Spleen (tissue), 7 donors: ENCODE results near the gene ZNF891.

Experiments
- POLR2A ChIP-seq, 3 donors: fragments of 450-650 bp; IDR thresholded peaks; one replicate each; pipeline ENCODE4 v1.5.1; 2017; ENCODE audit warnings: antibody characterized with exemption in 3 of 3, mild to moderate bottlenecking in 1 of 3
- TF ChIP-seq, protein P1 (sequence below), 11 experiments: fragments of 200-600 bp in 7 of 11; fragments of 450-650 bp in 4 of 11; sonication (generic) in 4 of 11; IDR thresholded peaks in 8 of 11; conservative IDR thresholded peaks in 3 of 11; 1 replicate in 7 of 11; 2 replicates in 4 of 11; pipeline versions ENCODE4 v1.4.0 to v1.8.0; 2016 to 2021; ENCODE audit warnings: antibody characterized with exemption in 11 of 11, inconsistent platforms in 4 of 11, mild to moderate bottlenecking in 1 of 11
- donor health status: DM: no; HTN: no; CAD: no; lungs with moderate emphysema.
- donor health status: DM: no; HTN: no; CAD: no.
- donor health status: DM: no; HTN: no; CAD: no.

DNA sequence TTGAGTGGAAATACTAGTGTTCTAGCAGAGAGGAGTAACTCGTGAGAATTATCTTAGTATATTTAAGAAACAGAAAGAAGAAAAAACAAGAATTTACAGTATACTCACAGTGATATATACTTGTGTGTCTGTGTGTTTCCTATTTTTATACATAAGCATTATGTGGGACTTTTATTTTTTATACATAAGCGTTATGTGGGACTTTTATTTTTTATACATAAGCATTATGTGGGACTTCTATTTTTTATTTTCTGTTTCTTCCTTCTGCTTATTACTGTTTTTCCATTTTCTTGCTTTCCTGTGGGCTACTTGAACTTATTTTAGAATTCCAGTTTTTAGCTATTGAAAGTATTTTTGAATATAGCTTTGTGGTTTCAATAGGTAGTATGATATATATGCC, 56.2 kb downstream of the ZNF891 start:
- TF ChIP-seq, protein P1, sequence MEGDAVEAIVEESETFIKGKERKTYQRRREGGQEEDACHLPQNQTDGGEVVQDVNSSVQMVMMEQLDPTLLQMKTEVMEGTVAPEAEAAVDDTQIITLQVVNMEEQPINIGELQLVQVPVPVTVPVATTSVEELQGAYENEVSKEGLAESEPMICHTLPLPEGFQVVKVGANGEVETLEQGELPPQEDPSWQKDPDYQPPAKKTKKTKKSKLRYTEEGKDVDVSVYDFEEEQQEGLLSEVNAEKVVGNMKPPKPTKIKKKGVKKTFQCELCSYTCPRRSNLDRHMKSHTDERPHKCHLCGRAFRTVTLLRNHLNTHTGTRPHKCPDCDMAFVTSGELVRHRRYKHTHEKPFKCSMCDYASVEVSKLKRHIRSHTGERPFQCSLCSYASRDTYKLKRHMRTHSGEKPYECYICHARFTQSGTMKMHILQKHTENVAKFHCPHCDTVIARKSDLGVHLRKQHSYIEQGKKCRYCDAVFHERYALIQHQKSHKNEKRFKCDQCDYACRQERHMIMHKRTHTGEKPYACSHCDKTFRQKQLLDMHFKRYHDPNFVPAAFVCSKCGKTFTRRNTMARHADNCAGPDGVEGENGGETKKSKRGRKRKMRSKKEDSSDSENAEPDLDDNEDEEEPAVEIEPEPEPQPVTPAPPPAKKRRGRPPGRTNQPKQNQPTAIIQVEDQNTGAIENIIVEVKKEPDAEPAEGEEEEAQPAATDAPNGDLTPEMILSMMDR (IDR thresholded peaks at IDR 0.05 in 8 of 11, conservative IDR thresholded peaks at IDR 0.05 in 3 of 11), result no peak
- TF ChIP-seq POLR2A (IDR thresholded peaks at IDR 0.05), result no peak
